T-helper 1 cell treated with Interleukin-12 subunit alpha and Interleukin-12 subunit beta and Interleukin-4 antibody, amounts not matched to agents 30 μg/mL and 1 μg/mL, for 36 hours (primary cell): Measurements from ENCODE around the gene STRIT1.

Experiments
- H3K27ac Mint-ChIP-seq: one replicate; pipeline ENCODE4 v1.8.0; 2021; ENCODE audit warnings: mild to moderate bottlenecking, mixed read lengths
- H3K27me3 Mint-ChIP-seq: one replicate; pipeline ENCODE4 v1.8.0; 2021; ENCODE audit warnings: low read depth, mixed read lengths
- H3K36me3 Mint-ChIP-seq: one replicate; pipeline ENCODE4 v1.8.0; 2021; ENCODE audit warnings: low read depth, mixed read lengths
- H3K4me1 Mint-ChIP-seq: one replicate; pipeline ENCODE4 v1.8.0; 2021; ENCODE audit warnings: low read depth, mixed read lengths
- H3K4me3 Mint-ChIP-seq: one replicate; pipeline ENCODE4 v1.8.0; 2021; ENCODE audit warnings: mild to moderate bottlenecking, moderate library complexity, mixed read lengths
- H3K9me3 Mint-ChIP-seq: one replicate; pipeline ENCODE4 v1.8.0; 2021; ENCODE audit warnings: mixed read lengths

The STRIT1 gene

GRCh38 chr3:155325263-155325835 is 31.9 kb upstream of the STRIT1 start:
- Mint-ChIP-seq H3K4me3 (no peak overlapping the region), H3K27me3 (no peaks in the 10 kb centered on the region), H3K4me1 (no peaks in the 10 kb centered on the region), H3K9me3 (no peaks in the 10 kb centered on the region), H3K36me3 (no peaks in the 10 kb centered on the region), H3K27ac (no peak overlapping the region)

- Mint-ChIP-seq H3K4me3 (no peak overlapping the region), H3K27ac (no peak overlapping the region), H3K36me3 (no peaks in the 10 kb centered on the region), H3K9me3 (no peaks in the 10 kb centered on the region), H3K27me3 (no peaks in the 10 kb centered on the region), H3K4me1 (no peaks in the 10 kb centered on the region)
These were observed 29.7 kb upstream of the STRIT1 start for GRCh38 chr3:155323063-155323666.

GRCh38 chr3:155321418-155321817 is 27.9 kb upstream of the STRIT1 start:
- no peak overlapping the region for H3K4me3 Mint-ChIP-seq
- no peaks in the 10 kb centered on the region for H3K27me3 Mint-ChIP-seq
- H3K27ac Mint-ChIP-seq = no peak overlapping the region
- no peaks in the 10 kb centered on the region for H3K36me3 Mint-ChIP-seq
- no peaks in the 10 kb centered on the region for H3K9me3 Mint-ChIP-seq
- H3K4me1 Mint-ChIP-seq = no peaks in the 10 kb centered on the region

DNA sequence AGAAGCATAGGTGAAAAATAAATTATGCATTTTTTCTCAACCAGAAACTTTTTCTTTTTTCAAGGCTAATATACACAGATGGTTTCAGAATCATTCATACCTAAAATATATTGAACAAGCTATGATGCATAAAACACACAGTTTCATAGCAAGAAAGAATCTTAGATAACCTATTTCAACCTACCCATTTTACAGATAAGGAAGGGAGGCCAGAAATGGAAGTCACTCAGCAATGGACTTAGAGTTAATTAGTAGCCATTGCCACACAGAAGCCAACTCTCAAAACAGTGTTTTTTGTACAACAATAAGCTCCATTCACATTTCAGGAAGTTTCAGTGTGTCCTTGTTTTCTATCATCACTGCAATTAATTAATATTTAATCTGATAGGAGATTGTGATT is 27.5 kb upstream of the STRIT1 start:
- Mint-ChIP-seq H3K27ac (no peak overlapping the region), H3K4me3 (no peak overlapping the region), H3K27me3 (no peaks in the 10 kb centered on the region), H3K36me3 (no peaks in the 10 kb centered on the region), H3K9me3 (no peaks in the 10 kb centered on the region), H3K4me1 (no peaks in the 10 kb centered on the region)

DNA sequence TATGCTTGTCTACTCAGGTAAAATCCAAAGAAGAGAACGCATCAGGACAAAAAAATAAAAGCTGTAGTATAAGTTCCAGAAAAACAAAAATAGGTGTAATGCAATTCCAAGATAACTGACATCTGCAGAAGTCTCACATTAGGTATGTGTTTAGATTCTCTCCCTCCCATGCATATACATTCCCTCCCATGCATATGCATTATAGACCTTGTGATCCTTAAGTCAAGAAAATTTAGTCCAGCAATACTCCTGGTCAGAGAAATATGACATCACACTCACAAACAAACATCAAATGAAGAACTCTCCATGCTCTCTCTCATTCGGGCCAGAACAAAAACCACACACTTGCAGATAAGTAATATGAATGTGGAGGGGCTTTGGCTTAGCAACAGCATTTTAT is 25.3 kb upstream of the STRIT1 start:
- Mint-ChIP-seq H3K36me3 (no peaks in the 10 kb centered on the region), H3K9me3 (no peaks in the 10 kb centered on the region), H3K4me1 (no peaks in the 10 kb centered on the region), H3K27me3 (no peaks in the 10 kb centered on the region), H3K27ac (no peak overlapping the region), H3K4me3 (no peak overlapping the region)

- Mint-ChIP-seq H3K36me3 (no peaks in the 10 kb centered on the region), H3K27me3 (no peaks in the 10 kb centered on the region), H3K27ac (no peak overlapping the region), H3K4me3 (no peak overlapping the region), H3K9me3 (no peaks in the 10 kb centered on the region), H3K4me1 (no peaks in the 10 kb centered on the region)
These were observed 23.7 kb upstream of the STRIT1 start for GRCh38 chr3:155317211-155317610.

DNA sequence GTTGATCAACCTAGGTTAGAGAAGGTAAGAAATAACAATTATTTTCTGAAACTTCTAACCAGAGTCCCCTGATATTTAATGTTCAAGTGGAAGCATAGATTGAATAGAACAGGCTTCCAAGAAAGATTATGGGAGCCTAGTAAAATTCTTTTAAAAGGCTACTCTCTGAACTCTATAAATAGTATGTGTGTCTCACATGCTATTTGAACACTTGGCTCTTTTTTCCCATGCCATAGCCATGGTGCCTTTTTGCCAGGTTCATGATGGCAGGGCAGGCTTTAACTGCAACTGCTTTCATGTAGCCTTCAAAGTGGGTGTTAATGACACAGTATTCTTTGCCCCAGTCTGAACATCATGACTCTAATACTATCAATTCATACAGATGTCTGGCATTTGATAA is 22.9 kb upstream of the STRIT1 start:
- no peaks in the 10 kb centered on the region for H3K4me1 Mint-ChIP-seq
- H3K27me3 Mint-ChIP-seq = no peaks in the 10 kb centered on the region
- no peaks in the 10 kb centered on the region for H3K36me3 Mint-ChIP-seq
- no peaks in the 10 kb centered on the region for H3K9me3 Mint-ChIP-seq
- H3K4me3 Mint-ChIP-seq = no peak overlapping the region
- no peak overlapping the region for H3K27ac Mint-ChIP-seq

- Mint-ChIP-seq H3K36me3 (no peaks in the 10 kb centered on the region), H3K4me3 (no peak overlapping the region), H3K27ac (no peak overlapping the region), H3K9me3 (no peaks in the 10 kb centered on the region), H3K4me1 (no peaks in the 10 kb centered on the region), H3K27me3 (no peaks in the 10 kb centered on the region)
These were observed 20.4 kb upstream of the STRIT1 start for GRCh38 chr3:155313916-155314315.

GRCh38 chr3:155313300-155313699 is 19.8 kb upstream of the STRIT1 start:
- Mint-ChIP-seq H3K36me3 (no peaks in the 10 kb centered on the region), H3K4me1 (no peaks in the 10 kb centered on the region), H3K27me3 (no peaks in the 10 kb centered on the region), H3K4me3 (no peak overlapping the region), H3K9me3 (no peaks in the 10 kb centered on the region), H3K27ac (no peak overlapping the region)

DNA sequence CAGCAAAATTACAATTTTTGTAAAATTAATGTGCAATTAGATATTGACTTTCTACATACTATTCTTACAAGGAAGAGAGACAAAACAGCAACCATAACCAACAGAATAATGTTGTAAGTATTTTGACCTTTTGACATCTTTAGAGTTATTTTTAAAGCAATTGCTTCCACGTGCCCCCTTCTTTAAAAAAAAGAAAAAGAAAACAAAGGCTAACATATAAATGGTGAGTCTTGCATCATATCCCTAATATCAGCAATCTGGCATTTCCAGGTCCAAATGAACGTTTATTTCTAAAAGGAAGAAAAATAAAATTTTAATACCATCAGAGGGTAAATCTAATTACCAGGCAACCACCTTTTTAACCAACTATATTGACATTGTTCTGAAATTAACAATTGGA is 19.3 kb upstream of the STRIT1 start:
- Mint-ChIP-seq H3K27ac (no peak overlapping the region), H3K36me3 (no peaks in the 10 kb centered on the region), H3K4me1 (no peaks in the 10 kb centered on the region), H3K27me3 (no peaks in the 10 kb centered on the region), H3K4me3 (no peak overlapping the region), H3K9me3 (no peaks in the 10 kb centered on the region)

GRCh38 chr3:155309581-155309980 is 16.1 kb upstream of the STRIT1 start:
- H3K36me3 Mint-ChIP-seq = no peaks in the 10 kb centered on the region
- H3K4me1 Mint-ChIP-seq = no peaks in the 10 kb centered on the region
- no peak overlapping the region for H3K27ac Mint-ChIP-seq
- H3K27me3 Mint-ChIP-seq = no peaks in the 10 kb centered on the region
- H3K9me3 Mint-ChIP-seq = no peaks in the 10 kb centered on the region
- H3K4me3 Mint-ChIP-seq = no peak overlapping the region

GRCh38 chr3:155308831-155309230 is 15.3 kb upstream of the STRIT1 start:
- no peaks in the 10 kb centered on the region for H3K36me3 Mint-ChIP-seq
- no peak overlapping the region for H3K27ac Mint-ChIP-seq
- no peak overlapping the region for H3K4me3 Mint-ChIP-seq
- H3K27me3 Mint-ChIP-seq = no peaks in the 10 kb centered on the region
- no peaks in the 10 kb centered on the region for H3K4me1 Mint-ChIP-seq
- no peaks in the 10 kb centered on the region for H3K9me3 Mint-ChIP-seq

- H3K36me3 Mint-ChIP-seq = no peaks in the 10 kb centered on the region
- no peaks in the 10 kb centered on the region for H3K9me3 Mint-ChIP-seq
- H3K27ac Mint-ChIP-seq = no peak overlapping the region
- H3K4me3 Mint-ChIP-seq = no peak overlapping the region
- H3K27me3 Mint-ChIP-seq = no peaks in the 10 kb centered on the region
- H3K4me1 Mint-ChIP-seq = no peaks in the 10 kb centered on the region
These were observed 13.7 kb upstream of the STRIT1 start for GRCh38 chr3:155307183-155307582.

DNA sequence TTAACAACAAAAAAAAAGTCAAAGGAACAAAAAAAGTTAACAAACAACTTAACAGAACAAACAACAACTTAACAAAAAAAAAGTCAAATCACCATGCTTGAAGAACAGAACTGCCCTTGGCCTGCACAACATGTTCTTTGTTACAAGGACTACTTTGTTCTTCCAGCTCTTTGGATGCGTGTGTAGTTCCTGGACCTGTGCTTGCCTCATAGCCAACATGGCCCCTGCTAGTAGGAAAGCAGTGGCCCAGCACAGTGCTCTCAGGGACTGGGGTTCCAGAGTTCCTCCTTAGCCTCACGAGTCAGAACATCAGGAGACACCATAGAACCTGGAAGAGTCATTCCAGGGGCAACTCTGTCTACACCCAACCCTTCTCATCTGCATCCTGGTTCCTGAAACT is 10.9 kb upstream of the STRIT1 start:
- Mint-ChIP-seq H3K4me1 (no peaks in the 10 kb centered on the region), H3K4me3 (no peak overlapping the region), H3K27ac (no peak overlapping the region), H3K36me3 (no peaks in the 10 kb centered on the region), H3K27me3 (no peaks in the 10 kb centered on the region), H3K9me3 (no peaks in the 10 kb centered on the region)

DNA sequence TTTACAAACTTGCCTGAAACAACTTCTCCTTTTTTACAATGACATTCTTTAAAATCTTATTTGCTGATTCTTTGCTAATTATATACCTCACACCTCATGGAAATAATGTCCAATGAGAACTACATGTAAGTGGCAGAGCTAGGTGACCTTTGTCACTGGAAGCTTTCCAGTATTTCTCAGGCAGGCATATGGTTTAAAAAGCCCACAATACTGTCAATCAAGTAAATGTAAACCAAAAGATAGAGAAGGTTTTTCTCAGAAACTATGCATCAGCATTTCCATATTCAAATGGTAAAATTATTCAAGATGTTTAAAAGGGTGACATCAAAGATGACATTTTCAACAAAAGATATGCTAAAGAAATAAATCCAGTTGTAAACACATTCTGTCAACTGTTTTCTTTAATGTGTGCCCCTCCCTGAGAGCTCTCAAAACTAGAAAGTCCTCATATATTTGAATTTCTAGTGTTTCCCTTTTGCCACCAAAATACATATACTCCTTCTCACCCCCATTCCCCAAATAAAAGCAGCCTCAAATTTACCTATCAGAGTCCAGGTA is 10.1 kb upstream of the STRIT1 start:
- Mint-ChIP-seq H3K27me3 (no peaks in the 10 kb centered on the region), H3K4me1 (no peaks in the 10 kb centered on the region), H3K27ac (no peak overlapping the region), H3K36me3 (no peaks in the 10 kb centered on the region), H3K9me3 (no peaks in the 10 kb centered on the region), H3K4me3 (no peak overlapping the region)
